SKM-1 treated with dmso at 0.1 percent for 144 hours (cell line): ENCODE measurements around the gene TRIM4.

ENCODE experiments used
- DNase-seq: peaks from one replicate; lab custom pipeline; 2025; ENCODE audit not compliant: unreplicated experiment; lab: John Stamatoyannopoulos, UW

TRIM4 gene

DNA sequence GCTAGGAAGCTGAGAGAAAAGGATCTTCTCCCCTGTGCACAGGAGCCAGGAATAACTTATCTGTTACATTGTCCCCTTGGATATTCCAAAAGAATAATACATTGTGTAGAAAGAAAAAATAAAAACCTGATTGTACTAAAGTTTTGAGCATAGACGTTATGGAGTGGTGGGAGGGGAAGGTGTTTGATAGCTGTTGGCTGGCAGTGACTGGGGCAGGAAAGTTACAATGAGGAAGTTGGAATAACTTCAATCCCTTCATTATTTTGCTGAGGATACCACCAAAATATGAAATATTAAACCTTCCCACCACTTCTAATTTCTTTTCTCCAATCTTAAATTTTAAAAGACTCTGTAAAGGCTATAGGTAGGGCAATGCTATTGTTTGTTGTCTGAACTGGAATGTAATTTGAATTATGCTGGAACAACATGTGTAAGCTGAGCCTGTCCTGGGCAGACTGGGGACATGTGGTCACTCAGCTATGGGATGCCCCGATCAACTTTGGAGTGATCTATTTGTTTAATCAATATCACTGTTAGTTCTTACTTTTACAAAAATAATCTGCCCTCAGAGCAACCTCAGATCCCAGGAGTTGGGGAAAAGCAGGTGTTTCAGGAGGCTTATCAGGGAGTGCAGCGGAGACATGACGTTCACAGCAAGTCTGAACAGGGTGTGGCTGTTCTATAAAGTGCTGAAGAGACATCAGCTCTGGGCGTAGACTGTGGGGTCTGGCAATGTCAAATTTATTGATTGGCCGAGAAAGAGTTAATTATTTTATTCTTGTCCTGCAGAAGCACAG is 70.7 kb downstream of the TRIM4 start:
- no peak for DNase-seq

DNA sequence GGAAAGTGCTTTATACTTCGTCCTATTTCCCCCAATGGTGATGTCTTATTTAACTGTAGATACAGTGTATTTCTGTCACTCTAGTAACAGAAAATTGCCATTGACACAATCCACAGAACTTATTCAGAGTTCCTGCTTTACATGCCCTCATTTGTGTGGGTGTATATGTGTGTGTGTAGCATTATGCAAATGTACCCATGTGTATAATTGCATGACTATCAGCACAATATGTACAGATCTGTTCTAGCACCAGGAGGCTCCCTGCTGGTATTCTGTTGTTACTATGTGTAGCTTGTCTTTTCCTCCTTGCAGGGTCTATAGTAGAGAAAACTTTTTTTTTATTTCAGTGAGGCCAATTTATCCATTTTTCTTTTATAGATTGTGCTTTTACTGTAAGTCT is 75.0 kb downstream of the TRIM4 start:
- DNase-seq = no peak

DNA sequence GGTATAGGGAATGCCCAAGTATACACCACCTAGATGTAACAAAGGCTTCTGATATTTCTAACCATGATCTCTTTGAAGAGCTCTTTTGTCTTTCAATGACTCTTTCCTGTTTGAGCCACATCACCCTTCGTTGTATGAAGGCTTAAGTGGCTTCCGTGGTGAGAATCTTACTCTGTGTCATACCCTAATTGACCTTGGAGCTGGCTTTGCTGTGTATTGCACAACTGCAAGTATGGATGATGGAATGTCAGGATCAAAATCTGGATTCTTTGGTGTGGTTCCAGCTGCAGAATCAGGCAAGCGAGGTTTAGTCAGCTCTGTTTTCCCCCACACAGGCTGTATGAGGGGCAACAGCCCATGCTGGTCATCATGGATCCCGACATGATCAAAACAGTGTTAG is 75.5 kb downstream of the TRIM4 start:
- no peak for DNase-seq

GRCh38 chr7:99842926-99843325 is 76.4 kb downstream of the TRIM4 start:
- DNase-seq = no peak
